SK-N-SH (cell line): ENCODE measurements around the gene ADGRG2. TPM values are rescaled to one million over a fixed set of nuclear protein-coding genes. Genes with fewer than 3 reads are reported as not detected.

ENCODE experiments used
- CTCF ChIA-PET: fragments of 300-600, 350-600 bp; formaldehyde crosslinking; extraction: SDS; loops from one replicate; lab custom pipeline; 2021; lab: Yijun Ruan, JAX
- POLR2A ChIA-PET: fragments of 350-600 bp; sonication (Branson Sonifier 250); formaldehyde crosslinking; extraction: SDS; loops from one replicate; lab custom pipeline; 2020; ENCODE audit warnings: antibody characterized with exemption, inconsistent platforms; lab: Yijun Ruan, JAX
- DNase-seq: peaks from one replicate; pipeline ENCODE4 v3.0.0; 2012
- H2AFZ ChIP-seq: fragments of 200-600 bp; sonication (generic); 2 replicates; pipeline ENCODE4 v1.8.1; 2016; ENCODE audit warnings: antibody characterized with exemption, mild to moderate bottlenecking, low read depth
- H3F3A ChIP-seq: fragments of 200-600 bp; sonication (generic); replicated peaks from 2 replicates; pipeline ENCODE3; 2016; ENCODE audit warnings: antibody characterized with exemption, mild to moderate bottlenecking; ENCODE audit not compliant: insufficient read depth
- H3K27ac ChIP-seq, 2 experiments: fragments of 200-500 bp in 1 of 2; fragments of 200-600 bp in 1 of 2; sonication (Bioruptor generic) in 1 of 2; sonication (generic), shearing (Covaris generic) in 1 of 2; 2 replicates each; pipeline versions ENCODE4 v1.5.1 to v1.6.1; 2014 to 2016; ENCODE audit warnings: low read depth in 2 of 2, inconsistent platforms in 1 of 2, low read length in 1 of 2, mild to moderate bottlenecking in 1 of 2, mixed read lengths in 1 of 2
- H3K27me3 ChIP-seq: fragments of 200-600 bp; sonication (generic), shearing (Covaris generic); 2 replicates; pipeline ENCODE4 v1.6.1; 2016; ENCODE audit warnings: mixed run types; ENCODE audit not compliant: insufficient read depth
- H3K36me3 ChIP-seq, 2 experiments: fragments of 200-500 bp in 1 of 2; fragments of 200-600 bp in 1 of 2; sonication (Bioruptor generic) in 1 of 2; sonication (generic) in 1 of 2; replicated peaks in 1 of 2; 2 replicates each; pipeline versions ENCODE3 to v1.5.1; 2014 to 2016; ENCODE audit warnings: low read length in 1 of 2, mild to moderate bottlenecking in 1 of 2; ENCODE audit not compliant: insufficient read depth in 2 of 2, control insufficient read depth in 1 of 2
- H3K4me1 ChIP-seq, 2 experiments: fragments of 200-500 bp in 1 of 2; fragments of 200-600 bp in 1 of 2; sonication (Bioruptor generic) in 1 of 2; sonication (generic), shearing (Covaris generic) in 1 of 2; 2 replicates each; pipeline versions ENCODE4 v1.5.1 to v1.6.1; 2014 to 2016; ENCODE audit warnings: low read depth in 1 of 2, low read length in 1 of 2, mixed run types in 1 of 2; ENCODE audit not compliant: insufficient read depth in 2 of 2, control insufficient read depth in 1 of 2
- H3K4me2 ChIP-seq: fragments of 200-600 bp; sonication (generic), shearing (Covaris generic); 2 replicates; pipeline ENCODE4 v1.6.1; 2017; ENCODE audit warnings: mixed run types
- H3K4me3 ChIP-seq, 2 experiments: fragments of 200-500 bp in 1 of 2; fragments of 200-600 bp in 1 of 2; sonication (Bioruptor generic) in 1 of 2; sonication (generic), shearing (Covaris generic) in 1 of 2; 2 replicates each; pipeline versions ENCODE4 v1.5.1 to v1.8.1; 2014 to 2016; ENCODE audit warnings: low read depth in 2 of 2, inconsistent platforms in 1 of 2, low read length in 1 of 2, mild to moderate bottlenecking in 1 of 2, mixed read lengths in 1 of 2, moderate library complexity in 1 of 2
- H3K79me2 ChIP-seq: fragments of 200-600 bp; sonication (generic); 2 replicates; pipeline ENCODE4 v1.8.1; 2017; ENCODE audit warnings: mild to moderate bottlenecking; ENCODE audit not compliant: insufficient read depth
- H3K9ac ChIP-seq: fragments of 200-600 bp; sonication (generic); 2 replicates; pipeline ENCODE4 v1.6.1; 2017; ENCODE audit warnings: mixed run types
- H3K9me2 ChIP-seq: fragments of 200-600 bp; sonication (generic); 2 replicates; pipeline ENCODE4 v1.6.1; 2017; ENCODE audit warnings: mixed run types
- H3K9me3 ChIP-seq: fragments of 200-600 bp; sonication (generic); 2 replicates; pipeline ENCODE4 v1.6.1; 2017; ENCODE audit warnings: mixed run types, mild to moderate bottlenecking, moderate library complexity
- H4K20me1 ChIP-seq: fragments of 200-600 bp; sonication (generic); 2 replicates; pipeline ENCODE4 v1.6.1; 2017; ENCODE audit warnings: mild to moderate bottlenecking, mixed run types; ENCODE audit not compliant: insufficient read depth
- CHD2 ChIP-seq: fragments of 150-350 bp; IDR thresholded peaks from 2 replicates; pipeline ENCODE4 v1.6.1; 2018; ENCODE audit warnings: low read length; ENCODE audit not compliant: partially characterized antibody
- CTCF ChIP-seq: fragments of 200-600 bp; sonication (generic); IDR thresholded peaks from 2 replicates; pipeline ENCODE4 v1.6.1; 2017; ENCODE audit warnings: antibody characterized with exemption, mild to moderate bottlenecking, moderate library complexity
- ELF1 ChIP-seq: IDR thresholded peaks from 2 replicates; pipeline ENCODE4 v1.4.0; 2012
- EP300 ChIP-seq, 2 experiments: IDR thresholded peaks; 2 replicates each; pipeline versions ENCODE4 v1.4.0 to v1.6.1; 2012; ENCODE audit warnings: borderline replicate concordance in 1 of 2, low read depth in 1 of 2, low read length in 1 of 2
- FOSL2 ChIP-seq: IDR thresholded peaks from 2 replicates; pipeline ENCODE4 v1.4.0; 2012; ENCODE audit warnings: low read depth, mild to moderate bottlenecking, moderate library complexity, borderline replicate concordance
- GABPA ChIP-seq: IDR thresholded peaks from 2 replicates; pipeline ENCODE4 v1.4.0; 2012; ENCODE audit warnings: low read depth, mild to moderate bottlenecking
- IRF3 ChIP-seq: fragments of 150-350 bp; IDR thresholded peaks from 2 replicates; pipeline ENCODE4 v1.6.1; 2016; ENCODE audit warnings: mild to moderate bottlenecking, low read depth, low read length
- JUND ChIP-seq: IDR thresholded peaks from 2 replicates; pipeline ENCODE4 v1.4.0; 2012
- MAX ChIP-seq: IDR thresholded peaks from 2 replicates; pipeline ENCODE4 v1.4.0; 2012; ENCODE audit warnings: low read depth
- MXI1 ChIP-seq: IDR thresholded peaks from 2 replicates; pipeline ENCODE4 v1.6.1; 2012; ENCODE audit warnings: mild to moderate bottlenecking, low read depth, low read length, improper control_type of control experiment
- NRF1 ChIP-seq: IDR thresholded peaks from 2 replicates; pipeline ENCODE4 v1.6.1; 2012; ENCODE audit warnings: low read depth, mild to moderate bottlenecking, low read length
- RAD21 ChIP-seq: IDR thresholded peaks from 2 replicates; pipeline ENCODE4 v1.6.1; 2012; ENCODE audit warnings: mild to moderate bottlenecking, low read length
- SIN3A ChIP-seq: IDR thresholded peaks from 2 replicates; pipeline ENCODE4 v1.6.1; 2012; ENCODE audit warnings: low read depth, mild to moderate bottlenecking, low read length, moderate library complexity, borderline replicate concordance
- TAF1 ChIP-seq: IDR thresholded peaks from 2 replicates; pipeline ENCODE4 v1.6.1; 2012; ENCODE audit warnings: low read depth, mild to moderate bottlenecking, low read length, moderate library complexity, borderline replicate concordance
- TCF12 ChIP-seq: IDR thresholded peaks from 2 replicates; pipeline ENCODE4 v1.4.0; 2012
- USF1 ChIP-seq: IDR thresholded peaks from 2 replicates; pipeline ENCODE4 v1.4.0; 2012; ENCODE audit warnings: low read depth, borderline replicate concordance
- USF2 ChIP-seq: fragments of 150-350 bp; IDR thresholded peaks from 2 replicates; pipeline ENCODE4 v1.6.1; 2017; ENCODE audit warnings: antibody characterized with exemption, low read length, low read depth, borderline replicate concordance
- ZBTB33 ChIP-seq: IDR thresholded peaks from 2 replicates; pipeline ENCODE4 v1.4.0; 2012; ENCODE audit warnings: low read depth, borderline replicate concordance
- WGBS: methylation state at CpG from one replicate; pipeline ENCODE4 v1.1.6; 2017; ENCODE audit warnings: low lambda C conversion rate; 5-methylcytosine and 5-hydroxymethylcytosine counted together
- polyA plus RNA-seq, 3 experiments: library from polyadenylated mRNA; depleted of rRNA; stranded (reverse); fragments of >200 nt; gene quantifications; 2 replicates each; pipeline ENCODE4 v1.2.3, GENCODE V29; 2012

ADGRG2 gene
- polyA plus RNA-seq, 1 of the 3 experiments (the other 2 are of a cell fraction): 0.08 TPM

- Histone ChIP-seq H3K4me1 (peaks cover 0 to 8% of the 10 kb centered on the region in 2 experiments; a peak in 1 of 4 replicates), H4K20me1 (no peaks in the 10 kb centered on the region), H3K9me3 (no peaks in the 10 kb centered on the region), H3K9me2 (no peaks in the 10 kb centered on the region), H3K79me2 (no peaks in the 10 kb centered on the region), H3K27ac (no peak overlapping the region), H3K9ac (no peak overlapping the region), H2AFZ (no peak overlapping the region), H3K27me3 (no peaks in the 10 kb centered on the region), H3K4me3 (no peak overlapping the region), H3K36me3 (no peaks in the 10 kb centered on the region), H3K4me2 (no peak overlapping the region), H3F3A (no peaks in the 10 kb centered on the region)
- TF ChIP-seq SIN3A: no peak
- TF ChIP-seq GABPA: no peak
- no peak for TF ChIP-seq IRF3
- TF ChIP-seq TCF12: no peak
- TF ChIP-seq TAF1: no peak
- no peak for TF ChIP-seq USF2
- no peak for TF ChIP-seq CHD2
- TF ChIP-seq FOSL2: no peak
- TF ChIP-seq MXI1: no peak
- TF ChIP-seq MAX: no peak
- 58% methylated on average over 5 of the region's 5 CpGs for whole genome bisulfite sequencing
- no peak for DNase-seq
- POLR2A ChIA-PET: no interaction called here
- CTCF ChIA-PET: interaction anchor here (1.2 to 1.4 kb wide), 2 partner anchors 48 to 269 kb away, joined by 3 to 4 read pairs; no protein-coding TSS in a partner anchor
Observed at GRCh38 chrX:19065535-19065934, 56.7 kb downstream of the ADGRG2 start.

- Histone ChIP-seq H3K27ac (no peak overlapping the region), H3K9ac (no peak overlapping the region), H3K9me2 (no peaks in the 10 kb centered on the region), H3K36me3 (no peaks in the 10 kb centered on the region), H3K4me1 (peaks cover 0 to 8% of the 10 kb centered on the region in 2 experiments; a peak in 1 of 4 replicates), H3F3A (no peaks in the 10 kb centered on the region), H4K20me1 (no peaks in the 10 kb centered on the region), H3K27me3 (no peaks in the 10 kb centered on the region), H3K79me2 (no peaks in the 10 kb centered on the region), H3K4me3 (no peak overlapping the region), H3K9me3 (no peaks in the 10 kb centered on the region), H3K4me2 (no peak overlapping the region), H2AFZ (no peak overlapping the region)
- DNase-seq: no peak
- ChIA-PET CTCF (no interaction called here), POLR2A (no interaction called here)
- WGBS: 53% methylated on average over 3 of the region's 6 CpGs
- TF ChIP-seq JUND (no peak), EP300 (IDR thresholded peaks at IDR 0.05; ENCODE audit: borderline replicate concordance in 1 of 2, low read depth in 1 of 2, low read length in 1 of 2) (no peak), GABPA (no peak), USF2 (no peak), RAD21 (no peak), CHD2 (no peak), USF1 (no peak), ZBTB33 (no peak), IRF3 (no peak), NRF1 (no peak), ELF1 (no peak), CTCF (no peak)
Observed at GRCh38 chrX:19064175-19064574, 58.1 kb downstream of the ADGRG2 start.
